Adrenal gland (tissue), 12 donors: Measurements from ENCODE around the gene CHST8. TPM values are rescaled to one million over a fixed set of nuclear protein-coding genes. Genes with fewer than 3 reads are reported as not detected.

Experiments used
- DNase-seq, 7 donors: peaks; one replicate each; pipeline ENCODE4 v3.0.0-alpha.2; 2019 to 2020
- H3K27ac ChIP-seq, 5 donors: fragments of 200-600 bp; sonication (generic) in 4 of 5; 1 replicate in 3 of 5; 2 replicates in 2 of 5; pipeline versions ENCODE4 v1.5.1 to v1.8.0; 2016 to 2020; ENCODE audit warnings: mild to moderate bottlenecking in 1 of 5
- H3K27me3 ChIP-seq: fragments of 200-600 bp; 2 replicates; pipeline ENCODE4 v1.8.0; 2021
- H3K36me3 ChIP-seq, 2 donors: fragments of 200-600 bp; replicated peaks in 1 of 2; 1 replicate in 1 of 2; 2 replicates in 1 of 2; pipeline versions ENCODE4 v1.5.1 to v1.8.0; 2018 to 2022
- H3K4me1 ChIP-seq, 2 donors: fragments of 200-600 bp; replicated peaks in 1 of 2; 1 replicate in 1 of 2; 2 replicates in 1 of 2; pipeline versions ENCODE4 v1.5.1 to v1.8.0; 2018 to 2021
- H3K4me3 ChIP-seq, 4 donors: fragments of 200-600 bp; sonication (generic) in 3 of 4; one replicate each; pipeline ENCODE4 v1.5.1; 2016 to 2018
- H3K9me3 ChIP-seq, 3 donors: fragments of 200-600 bp; sonication (generic) in 1 of 3; replicated peaks in 1 of 3; 1 replicate in 2 of 3; 2 replicates in 1 of 3; pipeline versions ENCODE4 v1.5.1 to v1.8.0; 2016 to 2021
- POLR2A ChIP-seq, 2 donors: fragments of 450-650 bp; IDR thresholded peaks; one replicate each; pipeline ENCODE4 v1.6.1; 2017; ENCODE audit warnings: antibody characterized with exemption in 2 of 2, mild to moderate bottlenecking in 2 of 2, moderate library complexity in 1 of 2
- WGBS, 4 donors: extraction: QIAGEN DNeasy Blood & Tissue Kit in 2 of 4; methylation state at CpG; one replicate each; pipeline versions ENCODE4 v1.1.5 to v1.1.7; 2013 to 2017; 5-methylcytosine and 5-hydroxymethylcytosine counted together
- intact Hi-C, 2 donors: fragments of 100-400 bp; cut with DNase I; formaldehyde crosslinking; loops; one replicate each; pipeline versions ENCODE4 v1.14.1 to v1.15.0; 2022 to 2023
- polyA plus RNA-seq, 3 donors: library from polyadenylated mRNA; stranded (reverse); fragments of 200-250 nt in 2 of 3; fragments of 350-450 nt in 1 of 3; fragmentation: Illumina TruSeq in 1 of 3; extraction: RNeasy Lipid Tissue Mini Kit (QIAGEN cat#74804) in 1 of 3; gene quantifications; one replicate each; pipeline ENCODE4 v1.2.3, GENCODE V29; 2013 to 2014
- total RNA-seq, 9 donors: library from RNA; depleted of rRNA in 4 of 9; stranded (reverse); fragments of >200 nt in 4 of 9; fragments of 120-200 nt in 1 of 9; fragmentation: NEBNext Ultra II Directional in 1 of 9; extraction: Animal tissue kit (Norgen Biotek cat#: 25700) in 1 of 9; gene quantifications; one replicate each; pipeline versions ENCODE4 v1.1.0 to v1.2.4, GENCODE V29; 2013 to 2023
- TF ChIP-seq, protein P1 (sequence below), 6 experiments: fragments of 450-650 bp in 4 of 6; fragments of 200-600 bp in 2 of 6; sonication (generic) in 1 of 6; IDR thresholded peaks; 1 replicate in 5 of 6; 2 replicates in 1 of 6; pipeline versions ENCODE4 v1.5.1 to v1.8.0; 2016 to 2021; ENCODE audit warnings: antibody characterized with exemption in 6 of 6, mild to moderate bottlenecking in 2 of 6, moderate library complexity in 1 of 6
- donor health status: healthy with polysubstance abuse.
- donor health status: Bipolar disorder and iron deficiency.
- donor health status: DM: yes; HTN: yes; CAD: no.
- donor health status: DM: no; HTN: no; CAD: no.
- donor health status: DM: no; HTN: no; CAD: no.
- donor health status: DM: yes; HTN: yes; CAD: no.

Gene CHST8
- total and polyA plus RNA-seq, 12 donors, result 0.06 to 1.9 (median 0.61) TPM; not detected in 4

DNA sequence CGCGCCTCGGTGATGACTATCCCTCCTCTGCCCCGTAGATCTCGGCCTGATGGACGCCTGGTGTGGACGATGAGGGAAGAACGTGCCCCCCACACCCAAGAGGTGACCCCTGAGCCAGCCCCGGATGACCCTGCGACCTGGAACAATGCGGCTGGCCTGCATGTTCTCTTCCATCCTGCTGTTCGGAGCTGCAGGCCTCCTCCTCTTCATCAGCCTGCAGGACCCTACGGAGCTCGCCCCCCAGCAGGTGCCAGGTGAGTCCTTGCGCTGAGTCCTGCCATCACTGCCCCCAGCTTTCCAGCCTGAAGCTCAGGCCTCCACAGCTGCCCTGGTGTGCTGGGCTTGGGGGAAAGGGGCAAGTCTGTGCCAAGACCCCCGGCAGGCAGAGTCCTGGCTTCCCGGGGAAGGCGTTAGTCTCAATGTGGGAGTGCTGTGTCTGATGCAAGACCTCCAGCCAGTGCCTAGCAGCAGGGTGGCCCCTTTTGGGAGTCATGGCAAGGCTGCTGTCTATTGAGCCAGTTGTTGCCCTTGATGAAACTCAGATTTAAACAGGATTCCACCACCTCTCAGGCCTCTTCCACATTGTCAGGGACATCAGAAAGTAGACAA, 67.5 kb downstream of the CHST8 start:
- H3K27ac ChIP-seq, result no peak overlapping the region
- no peaks in the 10 kb centered on the region for H3K4me1 ChIP-seq
- H3K4me3 ChIP-seq, result no peak overlapping the region
- DNase-seq, result no peak
- no peaks in the 10 kb centered on the region for H3K9me3 ChIP-seq
- H3K27me3 ChIP-seq, result peaks cover 16% of the 10 kb centered on the region
- 70 to 84% (median 77%) methylated on average over 5 to 18 of the region's 18 CpGs for WGBS, 4 donors
- TF ChIP-seq, protein P1, sequence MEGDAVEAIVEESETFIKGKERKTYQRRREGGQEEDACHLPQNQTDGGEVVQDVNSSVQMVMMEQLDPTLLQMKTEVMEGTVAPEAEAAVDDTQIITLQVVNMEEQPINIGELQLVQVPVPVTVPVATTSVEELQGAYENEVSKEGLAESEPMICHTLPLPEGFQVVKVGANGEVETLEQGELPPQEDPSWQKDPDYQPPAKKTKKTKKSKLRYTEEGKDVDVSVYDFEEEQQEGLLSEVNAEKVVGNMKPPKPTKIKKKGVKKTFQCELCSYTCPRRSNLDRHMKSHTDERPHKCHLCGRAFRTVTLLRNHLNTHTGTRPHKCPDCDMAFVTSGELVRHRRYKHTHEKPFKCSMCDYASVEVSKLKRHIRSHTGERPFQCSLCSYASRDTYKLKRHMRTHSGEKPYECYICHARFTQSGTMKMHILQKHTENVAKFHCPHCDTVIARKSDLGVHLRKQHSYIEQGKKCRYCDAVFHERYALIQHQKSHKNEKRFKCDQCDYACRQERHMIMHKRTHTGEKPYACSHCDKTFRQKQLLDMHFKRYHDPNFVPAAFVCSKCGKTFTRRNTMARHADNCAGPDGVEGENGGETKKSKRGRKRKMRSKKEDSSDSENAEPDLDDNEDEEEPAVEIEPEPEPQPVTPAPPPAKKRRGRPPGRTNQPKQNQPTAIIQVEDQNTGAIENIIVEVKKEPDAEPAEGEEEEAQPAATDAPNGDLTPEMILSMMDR (IDR thresholded peaks at IDR 0.05), result no peak
- TF ChIP-seq POLR2A (IDR thresholded peaks at IDR 0.05), result no peak
- no peaks in the 10 kb centered on the region for H3K36me3 ChIP-seq
- intact Hi-C loops, result no loop called here

GRCh38 chr19:33689868-33690267, 68.1 kb downstream of the CHST8 start:
- TF ChIP-seq, protein P1 (IDR thresholded peaks at IDR 0.05), result no peak
- no peak for TF ChIP-seq POLR2A (IDR thresholded peaks at IDR 0.05)
- Histone ChIP-seq H3K27ac (no peak overlapping the region), H3K36me3 (no peaks in the 10 kb centered on the region), H3K9me3 (no peaks in the 10 kb centered on the region), H3K4me1 (no peaks in the 10 kb centered on the region), H3K27me3 (peaks cover 16% of the 10 kb centered on the region), H3K4me3 (no peak overlapping the region)
- DNase-seq, result no peak
- 25 to 50% (median 39%) methylated on average over 4 to 5 of the region's 5 CpGs for WGBS, 4 donors
- intact Hi-C loops, result no loop called here

DNA sequence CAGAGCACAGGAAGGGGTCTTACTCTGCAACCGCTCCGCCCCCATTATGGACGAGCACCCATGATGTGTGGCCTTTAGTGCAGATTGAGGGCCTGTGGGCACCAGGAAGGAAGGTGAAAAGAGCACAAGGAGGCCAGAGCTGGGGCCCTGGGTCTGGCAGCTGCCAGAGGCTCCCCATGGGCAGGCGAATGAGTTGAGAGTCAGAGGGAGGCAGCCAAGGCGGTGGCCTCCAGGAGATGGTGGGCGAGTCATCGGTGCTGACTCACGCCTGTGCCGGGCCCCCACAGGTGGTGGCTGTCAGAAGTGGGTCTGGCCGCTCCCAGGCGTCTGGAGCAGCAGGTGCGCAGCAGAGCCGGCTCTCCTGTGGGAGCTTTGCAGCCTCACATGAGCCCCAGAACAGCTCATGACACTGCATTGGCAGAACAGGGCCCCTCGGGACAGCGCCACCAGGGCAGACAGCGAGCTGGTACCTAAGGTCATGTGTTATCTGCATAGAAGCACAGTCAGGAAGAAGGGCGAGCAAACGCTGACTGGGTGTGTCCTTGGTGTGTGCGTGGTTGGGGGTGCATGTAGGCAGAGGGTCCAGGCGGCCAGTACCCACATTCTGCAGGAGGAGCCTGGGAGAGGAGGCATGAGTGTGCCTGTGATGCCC, 68.8 kb downstream of the CHST8 start:
- intact Hi-C loops, result no loop called here
- no peaks in the 10 kb centered on the region for H3K4me1 ChIP-seq
- peaks cover 14% of the 10 kb centered on the region for H3K27me3 ChIP-seq
- WGBS, 4 donors, result 64 to 85% (median 69%) methylated on average over 7 to 20 of the region's 20 CpGs
- H3K9me3 ChIP-seq, result no peaks in the 10 kb centered on the region
- H3K36me3 ChIP-seq, result no peaks in the 10 kb centered on the region
- DNase-seq, result no peak
- no peak overlapping the region for H3K4me3 ChIP-seq
- H3K27ac ChIP-seq, result no peak overlapping the region
- TF ChIP-seq, protein P1 (IDR thresholded peaks at IDR 0.05), result no peak
- TF ChIP-seq POLR2A (IDR thresholded peaks at IDR 0.05), result no peak

- H3K4me1 ChIP-seq, result no peaks in the 10 kb centered on the region
- H3K9me3 ChIP-seq, result no peaks in the 10 kb centered on the region
- no peaks in the 10 kb centered on the region for H3K36me3 ChIP-seq
- 69 to 86% (median 81%) methylated on average over 2 to 12 of the region's 12 CpGs for WGBS, 4 donors
- no peak overlapping the region for H3K4me3 ChIP-seq
- intact Hi-C loops, result no loop called here
- no peak for TF ChIP-seq POLR2A (IDR thresholded peaks at IDR 0.05)
- TF ChIP-seq, protein P1 (IDR thresholded peaks at IDR 0.05), result no peak
- no peak overlapping the region for H3K27ac ChIP-seq
- H3K27me3 ChIP-seq, result peaks cover 13% of the 10 kb centered on the region
- no peak for DNase-seq
Observed at GRCh38 chr19:33691030-33691427, 69.3 kb downstream of the CHST8 start.
